HG03039 (cell line): ENCODE results near the gene STK39.
"Not testable (repeated sequence)": the region's sequence is repeated elsewhere in the genome, so short reads cannot be mapped to it uniquely, and the experiment has no call there.

ENCODE experiments used
- ATAC-seq: cut with Tn5 transposase; IDR thresholded peaks from one replicate; pipeline ENCODE4 v1.9.1; 2021; ENCODE audit warnings: mild to moderate bottlenecking, moderate library complexity; ENCODE audit not compliant: unreplicated experiment

Gene STK39

DNA sequence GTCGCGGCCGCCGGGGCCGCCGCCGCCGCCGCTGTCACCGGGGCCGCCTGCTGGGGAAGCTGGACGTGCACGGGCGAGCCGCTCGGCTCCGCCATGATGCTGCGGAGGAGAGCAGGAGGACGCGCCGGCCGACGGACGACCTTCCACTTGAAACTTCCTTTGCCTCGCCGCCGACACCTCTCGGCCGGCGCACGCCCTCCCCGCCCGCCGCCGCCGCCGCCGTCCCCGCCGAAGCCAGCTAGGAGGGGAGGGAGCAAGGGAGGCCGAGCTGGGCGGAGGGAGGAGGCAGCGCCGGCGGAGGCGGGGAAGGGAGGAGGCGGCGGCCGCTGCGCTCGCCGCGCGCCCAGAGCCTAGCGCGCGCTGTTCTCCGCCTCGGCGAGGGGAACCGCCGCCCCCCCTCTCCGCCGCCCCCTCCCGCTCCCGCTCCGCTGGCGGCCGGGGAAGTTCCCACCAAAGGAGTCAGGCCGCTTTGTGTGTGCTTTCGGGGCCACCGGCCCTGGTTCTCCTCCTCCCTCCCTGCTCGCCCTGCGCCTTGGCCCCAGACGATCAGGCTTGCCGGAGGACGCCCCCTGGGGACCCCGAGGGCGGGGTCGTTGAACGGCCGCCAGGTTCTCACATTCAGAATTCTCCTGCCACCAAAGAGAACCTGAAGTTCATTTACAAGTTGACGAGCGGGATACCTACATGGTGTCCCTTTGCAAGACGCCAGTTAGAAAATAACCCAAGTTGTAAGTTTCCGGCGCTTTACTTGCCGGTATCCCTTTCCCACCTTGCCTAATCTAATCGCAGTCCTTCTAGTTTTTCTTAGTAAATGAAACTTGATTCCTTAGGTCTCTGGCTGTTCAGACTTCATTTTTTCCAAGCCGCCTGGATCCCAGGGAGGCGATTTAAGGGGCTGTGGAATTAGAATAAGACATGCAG, at the start of gene STK39:
STK39 (minus strand) TSS at position 255 of the 921 bp plus-strand sequence; CDS start at position 95, 160 bp downstream.
- peak; percentile 81 for ATAC-seq

DNA sequence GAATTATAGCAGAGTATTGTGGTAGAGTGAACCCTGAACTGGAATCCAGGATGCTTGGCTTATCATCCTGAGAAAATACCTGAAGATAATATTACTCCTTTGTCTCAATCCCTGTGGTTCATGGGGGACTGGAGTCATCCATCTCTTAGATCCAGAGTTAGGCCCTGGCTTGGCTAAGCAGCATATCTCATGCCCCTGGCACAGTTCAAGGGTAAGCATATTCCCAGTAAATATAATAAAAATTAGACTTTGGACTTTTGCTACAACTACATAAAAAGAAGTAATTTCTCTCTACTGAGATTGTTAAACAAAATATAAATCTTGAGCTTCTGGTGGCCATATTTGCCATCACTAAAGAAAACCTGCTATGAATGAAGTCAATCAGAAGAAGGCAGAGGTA, 47.7 kb upstream of the STK39 start:
- no peak for ATAC-seq

DNA sequence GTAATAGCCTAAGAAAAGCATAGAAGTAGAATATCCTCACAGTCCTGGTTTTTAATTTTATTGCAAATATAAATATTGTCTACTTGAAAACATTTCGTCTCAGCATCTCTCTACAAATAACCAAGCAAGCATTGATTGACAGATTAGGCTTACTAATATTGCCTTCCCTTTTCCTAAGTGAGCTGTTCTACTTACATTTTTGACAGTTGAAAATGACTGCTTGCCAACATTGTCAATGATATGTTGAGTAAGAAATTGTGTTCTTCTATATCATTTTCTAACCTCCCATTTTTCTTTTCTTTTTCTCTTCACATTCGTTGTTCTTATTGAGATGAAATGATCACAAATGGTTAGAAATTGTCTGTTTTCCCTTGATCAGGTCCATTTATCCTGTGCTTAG, 47.0 kb upstream of the STK39 start:
- no peak for ATAC-seq

DNA sequence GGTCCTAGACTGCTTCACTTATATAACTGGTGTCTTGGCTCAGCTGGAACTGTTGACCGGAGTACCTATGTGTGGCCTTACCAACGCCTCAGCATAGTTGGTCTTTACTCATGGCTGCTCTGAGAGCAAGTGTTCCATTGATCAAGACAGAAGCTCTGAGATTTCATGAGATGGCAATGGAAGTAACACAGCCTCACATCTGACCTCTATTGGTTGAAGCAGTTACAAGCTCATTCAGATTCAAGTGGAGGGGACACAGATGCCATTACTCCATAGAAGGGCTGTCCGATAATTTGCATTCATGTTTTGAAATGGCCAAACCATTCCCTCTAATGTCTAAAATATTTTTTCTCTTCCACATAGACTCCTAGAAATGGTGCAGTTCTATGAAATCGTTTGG, 46.4 kb upstream of the STK39 start:
- ATAC-seq, result no peak

DNA sequence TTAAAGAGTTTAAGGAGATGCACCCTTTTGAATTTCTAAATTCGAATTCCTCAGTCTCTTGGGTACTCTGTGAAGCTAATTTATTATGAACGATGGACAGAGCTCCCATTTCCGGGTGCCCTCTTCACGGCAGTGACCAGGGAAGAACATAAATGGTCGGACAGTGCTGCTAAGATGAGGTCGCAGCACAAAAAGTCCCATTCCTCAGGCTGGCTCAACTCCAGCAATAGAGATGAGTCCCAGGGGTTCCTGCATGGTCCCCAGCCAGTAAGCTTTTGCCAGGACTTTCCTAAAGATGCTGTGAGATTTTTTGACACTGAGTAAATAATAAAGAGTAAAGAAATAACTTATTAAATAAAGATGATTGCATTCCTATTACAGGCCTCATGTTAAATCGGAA, 43.0 kb upstream of the STK39 start:
- no peak for ATAC-seq

DNA sequence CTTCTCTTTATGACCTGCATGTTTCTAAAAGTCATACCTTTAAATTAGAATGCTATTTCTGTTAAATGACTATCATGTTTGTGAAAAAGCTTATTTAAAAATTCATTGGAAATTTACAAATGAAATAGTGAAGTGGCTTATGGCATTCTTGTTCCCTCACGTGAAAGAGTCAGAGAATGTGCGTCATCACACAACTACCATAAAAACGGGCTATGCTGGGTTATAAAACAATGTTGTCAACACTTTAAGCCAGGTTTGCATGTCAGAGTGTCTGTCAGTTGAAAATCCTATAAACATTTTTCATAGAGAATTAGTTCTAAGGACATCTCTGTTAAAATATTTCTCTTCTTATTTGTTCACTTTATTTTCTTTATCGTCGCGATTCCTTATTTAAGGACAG, 42.5 kb upstream of the STK39 start:
- ATAC-seq, result no peak

DNA sequence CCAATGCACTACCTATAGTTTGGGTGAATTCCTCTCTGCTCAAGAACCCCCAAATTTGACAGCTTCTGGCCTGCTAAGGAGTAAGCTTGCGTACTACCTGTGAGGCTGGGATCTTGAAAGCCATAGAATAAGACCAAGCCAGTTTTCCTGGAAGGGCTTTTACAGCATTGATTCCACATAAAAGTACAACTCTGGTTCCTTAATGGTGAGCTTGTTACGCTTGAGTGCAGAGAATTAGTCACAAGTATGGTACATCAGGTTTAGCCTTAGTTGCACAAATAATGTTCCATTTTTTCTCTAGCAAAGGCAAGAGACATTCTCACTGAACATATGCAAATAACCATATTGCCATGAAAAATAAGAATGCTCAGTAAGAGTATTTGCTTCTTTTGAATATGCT, 39.1 kb upstream of the STK39 start:
- ATAC-seq, result no peak

DNA sequence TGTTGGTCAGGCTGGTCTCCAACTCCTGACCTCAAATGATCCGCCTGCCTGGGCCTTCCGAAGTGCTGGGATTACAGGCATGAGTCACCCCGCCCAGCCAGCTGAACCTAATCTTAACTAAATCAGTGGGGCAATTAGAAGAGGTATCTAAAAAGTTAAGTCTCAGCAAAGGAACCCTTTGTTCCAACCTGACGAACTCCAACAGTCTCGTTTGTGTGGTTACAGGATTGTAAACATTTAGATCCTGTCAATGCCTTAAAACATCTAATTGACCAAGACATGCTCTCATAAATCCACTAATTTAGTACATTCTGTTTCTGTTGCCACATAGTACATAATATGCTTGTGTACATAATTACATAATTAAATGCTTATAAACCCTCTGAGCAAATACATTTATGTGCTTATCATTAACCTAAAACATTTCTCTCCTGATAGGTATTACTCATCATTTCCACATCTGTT, 31.1 kb upstream of the STK39 start:
- ATAC-seq, result no peak

DNA sequence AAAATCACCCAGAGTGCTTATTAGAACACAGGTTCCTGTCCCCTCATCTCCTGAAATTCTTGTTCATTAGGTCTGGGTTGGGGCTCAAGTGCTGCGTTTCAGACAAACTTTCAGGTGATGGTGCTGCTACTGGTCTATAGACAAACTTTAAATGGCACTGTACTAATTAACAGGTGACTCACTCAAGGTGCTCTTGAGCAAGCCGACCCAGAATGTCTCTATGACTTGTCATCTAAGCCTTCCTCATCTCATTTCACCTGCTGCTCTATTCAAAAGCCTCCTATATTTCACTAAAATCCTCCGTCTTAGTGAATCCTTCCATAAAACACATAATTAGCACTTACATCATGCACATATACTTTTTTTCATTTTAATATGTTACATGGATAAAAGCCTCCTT, 29.9 kb upstream of the STK39 start:
- no peak for ATAC-seq

DNA sequence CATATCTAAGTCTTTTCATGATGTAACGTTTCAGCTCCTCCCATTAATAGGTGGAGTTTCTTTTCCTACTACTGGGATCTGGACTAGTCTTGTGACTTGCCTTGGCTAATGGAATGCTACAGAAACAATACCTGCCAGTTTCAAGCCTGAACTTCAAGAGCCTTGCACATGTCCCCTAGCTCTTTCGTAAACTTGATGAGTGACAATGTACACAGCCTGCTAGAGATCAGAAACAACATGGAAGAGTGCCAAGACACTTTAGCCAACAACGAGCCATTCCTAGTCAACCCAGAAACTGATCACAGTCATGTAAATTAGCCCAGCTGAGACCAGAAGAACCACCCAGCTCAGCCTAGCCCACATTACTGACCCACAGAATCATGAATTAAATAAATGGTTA, 24.8 kb upstream of the STK39 start:
- no peak for ATAC-seq

DNA sequence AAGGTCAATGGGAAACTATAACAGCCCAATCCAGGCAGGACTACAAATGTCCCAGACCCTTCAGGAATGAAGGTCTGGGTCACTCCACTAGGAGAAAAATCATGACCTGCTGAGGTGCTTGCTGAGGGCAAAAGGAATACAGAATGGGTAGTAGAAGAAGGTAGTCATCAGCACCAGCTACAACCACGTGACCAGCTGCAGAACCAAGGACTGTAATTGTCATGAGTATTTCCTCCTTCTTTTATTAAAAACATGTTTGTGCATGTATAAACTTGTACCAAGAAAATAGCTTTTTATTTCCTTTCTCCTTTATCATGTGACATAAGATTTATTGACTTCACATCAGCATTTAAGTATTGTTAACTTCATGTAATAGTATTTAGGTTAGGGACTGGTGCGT, 15.5 kb upstream of the STK39 start:
- not testable (repeated sequence) for ATAC-seq

DNA sequence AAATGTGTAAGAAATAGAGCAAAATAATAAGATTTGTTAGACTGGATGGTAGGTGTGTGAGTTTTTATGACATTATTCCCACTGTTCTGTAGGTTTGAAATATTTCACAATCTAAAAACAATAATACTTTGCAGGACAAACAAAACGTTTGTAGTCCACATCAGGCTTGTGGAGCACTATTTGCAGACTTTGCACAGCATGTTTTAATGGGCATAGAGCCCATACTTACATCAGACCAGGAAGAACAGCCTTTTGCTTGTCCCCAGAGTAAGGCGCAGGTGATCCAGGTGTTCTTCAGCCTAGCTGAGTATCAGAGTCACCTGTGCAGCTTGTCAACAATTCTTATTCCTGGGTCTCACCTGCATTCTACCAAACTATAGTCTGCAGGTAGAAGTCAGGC, 9.1 kb upstream of the STK39 start:
- ATAC-seq, result no peak

DNA sequence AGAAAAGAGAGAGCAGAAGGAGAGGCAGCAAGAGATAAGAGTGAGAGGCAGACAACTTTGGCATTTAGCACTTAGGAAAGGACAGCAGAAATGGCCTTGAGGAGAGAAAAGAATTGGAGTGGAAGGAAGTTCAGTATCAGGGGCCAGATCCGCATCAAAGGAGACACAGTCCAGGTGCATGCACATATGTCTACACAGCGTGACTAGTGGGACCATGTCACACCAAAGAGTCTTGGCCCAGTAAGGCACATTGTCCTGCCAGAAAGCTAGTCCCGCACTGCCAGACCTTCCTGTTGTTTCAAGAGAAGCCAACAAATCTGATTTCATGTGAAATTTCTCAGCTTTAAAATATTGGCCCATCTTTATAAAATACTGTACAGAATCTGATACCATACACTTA, 8.5 kb upstream of the STK39 start:
- no peak for ATAC-seq

DNA sequence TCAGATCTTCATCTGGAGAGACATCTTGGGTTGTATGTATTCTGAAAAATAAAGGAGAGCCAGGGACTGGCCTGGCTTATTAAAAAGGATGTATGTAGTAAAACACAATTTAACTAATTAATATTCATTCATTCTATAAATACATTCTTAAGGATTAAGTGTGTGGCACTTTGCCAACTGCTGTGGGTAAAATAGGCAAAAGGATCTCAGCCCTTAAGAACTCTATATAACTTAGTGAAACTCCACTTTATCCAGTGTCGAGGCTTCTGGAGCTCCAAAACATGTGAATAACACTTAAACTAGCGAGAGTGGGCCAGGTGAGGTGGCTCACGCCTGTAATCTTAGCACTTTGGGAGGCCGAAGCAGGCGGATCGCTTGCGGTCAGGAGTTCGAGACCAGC, 7.7 kb upstream of the STK39 start:
- no peak for ATAC-seq

DNA sequence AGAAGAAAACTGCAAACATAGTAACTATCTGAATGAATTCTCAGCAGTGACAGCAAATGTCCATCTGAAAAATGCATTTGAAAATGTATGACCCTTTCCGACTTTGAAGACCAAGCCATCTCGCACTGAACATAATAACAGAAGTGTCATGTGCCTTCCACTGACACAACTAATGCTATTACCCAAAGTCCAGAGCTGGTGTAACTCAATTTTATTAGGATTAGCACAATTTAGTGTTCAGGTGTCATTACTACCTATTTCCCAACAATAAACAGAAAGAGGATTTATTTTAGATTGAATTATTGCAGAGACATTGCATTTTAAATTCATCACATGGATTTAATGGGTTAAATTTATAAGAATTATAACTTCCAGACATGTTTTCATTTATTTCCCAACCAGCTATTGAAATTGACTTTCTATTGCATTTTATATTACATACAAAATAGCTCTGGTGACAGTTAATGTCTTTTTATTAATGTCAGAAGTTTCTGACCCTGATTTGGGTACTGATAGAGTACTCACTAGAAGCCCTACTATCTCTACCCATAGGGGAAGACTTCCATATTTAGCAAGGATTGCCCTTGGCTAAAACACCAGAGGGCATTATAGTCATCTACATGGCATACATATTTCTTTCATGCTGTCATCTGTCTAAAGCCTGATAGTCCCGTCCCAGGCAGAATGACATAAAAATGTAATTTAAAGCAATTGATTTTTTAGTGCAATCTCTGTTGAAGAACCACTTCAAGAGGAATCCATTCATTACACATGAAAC, 7.0 kb upstream of the STK39 start:
- no peak for ATAC-seq

DNA sequence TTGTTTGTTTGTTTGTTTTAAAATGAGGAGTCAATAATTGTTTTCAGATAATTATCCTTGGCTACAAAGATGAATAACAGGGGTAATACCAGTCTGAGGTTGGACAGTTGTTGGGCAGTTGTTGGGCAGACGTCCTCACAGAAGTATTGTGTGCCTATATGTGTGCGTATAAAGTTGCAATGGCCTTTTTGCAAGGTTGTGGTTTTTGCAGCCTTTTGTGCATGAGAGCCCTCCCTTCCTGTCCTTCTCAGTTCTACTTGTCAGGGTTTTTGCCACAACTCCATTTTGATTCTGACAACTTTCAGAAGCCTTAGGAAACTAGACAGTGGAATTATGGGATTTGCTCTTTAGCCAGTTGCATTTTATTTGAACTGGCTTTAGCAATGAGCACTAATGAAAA, 6.0 kb upstream of the STK39 start:
- no peak for ATAC-seq

DNA sequence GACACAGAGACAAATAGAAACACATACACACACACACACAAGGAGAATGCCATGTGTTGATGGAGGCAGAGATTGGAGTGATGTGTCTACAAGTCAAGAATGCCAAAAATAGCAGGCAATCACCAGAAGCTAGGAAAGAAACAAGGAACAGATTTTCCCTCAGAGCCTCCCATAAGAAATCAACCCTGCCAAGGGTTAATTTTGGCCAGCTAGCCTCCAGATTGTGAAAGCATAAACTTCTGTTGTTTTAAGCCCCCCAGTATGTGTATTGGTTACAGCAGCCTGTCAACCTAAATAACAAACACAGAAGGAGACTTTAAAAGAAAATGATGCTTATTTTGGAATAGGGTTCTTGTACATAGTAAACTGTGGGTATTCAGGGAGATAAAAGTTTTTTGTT, 5.6 kb upstream of the STK39 start:
- no peak for ATAC-seq

DNA sequence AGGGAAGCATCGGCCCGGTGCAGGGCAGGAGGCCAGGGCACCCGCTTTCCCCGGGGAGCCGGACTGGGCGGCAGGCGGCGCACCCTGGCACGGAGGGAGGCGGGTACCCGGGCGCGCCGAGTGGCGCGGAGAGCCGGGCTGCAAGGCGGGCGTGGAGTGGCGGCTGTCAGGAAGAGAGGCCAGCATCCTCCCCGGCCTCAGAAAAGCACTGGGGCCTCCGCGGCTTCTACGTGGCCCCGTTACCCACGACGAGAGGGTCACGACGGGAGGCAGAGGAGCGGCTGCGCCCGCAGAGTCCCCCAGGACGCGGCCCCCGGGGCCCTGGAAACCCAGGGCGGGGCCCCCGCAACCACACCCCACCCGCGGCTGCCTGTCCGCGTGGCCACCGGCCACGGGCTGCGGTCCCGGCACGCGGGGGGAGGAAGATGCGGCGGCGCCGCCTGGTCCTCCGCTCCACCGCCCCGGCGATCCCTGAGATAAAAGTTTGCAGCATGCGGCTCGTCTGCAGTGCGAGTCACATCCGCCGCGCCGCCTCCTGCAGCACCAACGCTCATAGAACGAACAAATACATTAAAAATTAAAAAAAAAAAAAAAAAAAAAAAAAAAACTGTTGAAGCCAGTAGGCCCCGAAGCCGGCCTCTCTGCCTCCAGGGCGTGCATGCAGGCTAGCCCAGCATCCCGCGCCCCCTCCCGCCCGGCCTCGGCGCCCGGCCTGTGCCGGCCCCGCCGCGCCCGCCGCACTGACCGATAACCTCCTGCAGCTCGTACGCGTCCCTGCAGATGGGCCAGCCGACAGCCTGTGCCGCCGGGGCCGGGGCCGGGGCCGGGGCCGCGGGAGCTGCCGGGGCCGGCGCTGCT, 683 bp downstream of the STK39 start:
- ATAC-seq, result peak; percentile 34

DNA sequence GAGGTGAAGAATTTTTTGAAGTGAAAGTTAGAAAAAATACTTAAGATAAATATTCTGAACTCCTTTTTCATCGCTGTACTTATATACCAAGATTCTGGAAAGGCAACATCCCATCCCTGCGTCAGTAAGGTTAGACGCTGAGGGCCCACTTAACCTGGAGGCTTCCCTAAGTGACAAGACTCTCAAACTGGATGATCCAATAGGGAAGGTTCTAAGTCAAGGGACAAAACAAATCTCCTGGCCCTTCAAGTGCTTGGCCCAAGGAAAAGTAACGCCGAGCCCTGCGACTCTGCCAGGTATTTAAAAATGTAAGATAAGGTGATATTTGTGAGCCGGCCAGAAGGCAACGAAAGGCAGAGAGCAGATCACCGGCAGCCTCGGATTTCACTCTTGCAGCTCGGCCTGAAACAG, 1.3 kb downstream of the STK39 start:
- no peak for ATAC-seq

DNA sequence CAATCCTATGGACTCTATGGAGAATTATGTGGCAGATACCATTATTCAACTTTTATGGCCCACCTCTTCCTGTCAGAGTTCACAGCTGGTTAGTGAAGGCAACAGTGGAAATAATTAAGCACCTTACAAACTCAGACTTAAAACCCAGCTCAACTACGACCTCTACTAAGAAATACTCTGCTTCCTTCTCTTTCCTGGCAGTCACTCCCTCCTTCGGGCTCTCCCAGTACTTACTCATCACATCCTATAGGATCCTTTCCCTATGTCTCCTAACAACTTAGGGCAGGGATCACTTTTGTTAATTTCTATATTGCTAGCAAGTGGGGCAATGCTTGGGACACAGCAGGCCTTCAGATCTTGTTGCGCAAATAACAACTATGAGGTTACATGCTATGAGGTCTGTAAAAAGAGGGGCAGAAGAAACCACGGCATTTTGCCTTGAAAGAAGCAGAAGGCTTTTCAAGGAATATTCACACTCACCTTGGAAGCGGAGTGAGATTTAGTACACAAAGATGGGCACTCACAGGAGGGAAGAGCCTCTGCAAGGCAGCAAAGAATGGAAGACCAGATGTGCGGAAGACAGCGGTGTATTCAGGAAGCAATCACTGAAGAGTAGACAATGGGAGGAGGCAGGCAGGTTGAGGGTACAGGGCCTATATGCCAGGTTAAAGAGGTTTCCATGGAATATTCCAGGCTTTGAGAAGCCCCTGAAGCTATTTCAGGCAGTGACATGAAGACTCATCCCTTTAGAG, 2.1 kb downstream of the STK39 start:
- no peak for ATAC-seq
